Right atrium auricular region (tissue), 2 donors: Measurements from ENCODE around the gene TNRC6C. TPM values are rescaled to one million over a fixed set of nuclear protein-coding genes. Genes with fewer than 3 reads are reported as not detected.

ENCODE experiments used
- DNase-seq: peaks from one replicate; pipeline ENCODE4 v3.0.0-alpha.2; 2019; ENCODE audit warnings: low spot score
- H3K27ac ChIP-seq, 2 donors: fragments of 200-600 bp; sonication (generic); 1 replicate in 1 of 2; 2 replicates in 1 of 2; pipeline ENCODE4 v1.5.1; 2016 to 2019
- H3K27me3 ChIP-seq, 2 donors: fragments of 200-600 bp; sonication (generic); one replicate each; pipeline versions ENCODE4 v1.5.1 to v1.6.0; 2017 to 2019
- H3K36me3 ChIP-seq: fragments of 200-600 bp; sonication (generic); one replicate; pipeline ENCODE4 v1.5.1; 2016
- H3K4me1 ChIP-seq, 2 donors: fragments of 200-600 bp; sonication (generic); one replicate each; pipeline versions ENCODE4 v1.5.1 to v1.6.0; 2017 to 2019
- H3K4me3 ChIP-seq, 2 donors: fragments of 200-600 bp; sonication (generic); 1 replicate in 1 of 2; 2 replicates in 1 of 2; pipeline ENCODE4 v1.5.1; 2017 to 2019; ENCODE audit warnings: mild to moderate bottlenecking in 1 of 2, moderate library complexity in 1 of 2
- H3K9me3 ChIP-seq, 2 donors: fragments of 200-600 bp; sonication (generic); one replicate each; pipeline ENCODE4 v1.5.1; 2019
- CTCF ChIP-seq, 2 donors: fragments of 200-600 bp; sonication (generic); IDR thresholded peaks; one replicate each; pipeline ENCODE4 v1.5.1; 2019; ENCODE audit warnings: antibody characterized with exemption in 2 of 2
- total RNA-seq, 2 donors: library from RNA; depleted of rRNA; stranded (reverse); fragments of >200 nt; gene quantifications; one replicate each; pipeline ENCODE4 v1.1.0, GENCODE V29; 2016

TNRC6C gene
- total RNA-seq, 2 donors from 2014 or later, result 8.7 to 13.0 TPM

GRCh38 chr17:78013683-78014467 lies 55.4 kb downstream of the TNRC6C start:
- Histone ChIP-seq H3K4me3 (no peak overlapping the region), H3K9me3 (no peaks in the 10 kb centered on the region), H3K4me1 (peaks cover 0 to 8% of the 10 kb centered on the region in 2 donors), H3K36me3 (peaks cover 15% of the 10 kb centered on the region), H3K27ac (no peak overlapping the region), H3K27me3 (no peaks in the 10 kb centered on the region)
- peak; percentile 49 to 91 for TF ChIP-seq CTCF (IDR thresholded peaks at IDR 0.05)
- DNase-seq, result peak; percentile 74

DNA sequence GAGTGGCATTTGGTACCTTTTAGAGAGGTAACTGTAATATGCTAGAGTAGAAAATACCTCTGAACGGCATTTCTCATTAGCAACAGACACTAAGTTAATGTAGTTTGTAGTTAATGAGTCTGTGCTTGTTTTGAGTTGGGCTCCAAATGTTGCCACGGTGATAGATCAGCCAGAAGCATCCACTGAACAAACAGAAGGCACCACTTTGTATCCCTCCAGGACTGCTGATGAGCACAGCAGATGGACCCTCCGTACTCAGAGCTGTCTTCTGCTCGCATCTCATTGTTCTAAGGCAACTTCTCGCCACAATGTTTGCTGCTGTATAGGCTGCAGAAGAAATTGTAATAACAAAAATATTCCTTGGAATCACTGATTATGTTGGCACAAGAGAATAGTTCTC lies 56.1 kb downstream of the TNRC6C start:
- TF ChIP-seq CTCF (IDR thresholded peaks at IDR 0.05), result no peak
- H3K9me3 ChIP-seq, result no peaks in the 10 kb centered on the region
- peaks cover 0 to 9% of the 10 kb centered on the region in 2 donors for H3K4me1 ChIP-seq
- H3K36me3 ChIP-seq, result peaks cover 15% of the 10 kb centered on the region
- no peak overlapping the region for H3K4me3 ChIP-seq
- no peaks in the 10 kb centered on the region for H3K27me3 ChIP-seq
- DNase-seq, result no peak
- H3K27ac ChIP-seq, result no peak overlapping the region

DNA sequence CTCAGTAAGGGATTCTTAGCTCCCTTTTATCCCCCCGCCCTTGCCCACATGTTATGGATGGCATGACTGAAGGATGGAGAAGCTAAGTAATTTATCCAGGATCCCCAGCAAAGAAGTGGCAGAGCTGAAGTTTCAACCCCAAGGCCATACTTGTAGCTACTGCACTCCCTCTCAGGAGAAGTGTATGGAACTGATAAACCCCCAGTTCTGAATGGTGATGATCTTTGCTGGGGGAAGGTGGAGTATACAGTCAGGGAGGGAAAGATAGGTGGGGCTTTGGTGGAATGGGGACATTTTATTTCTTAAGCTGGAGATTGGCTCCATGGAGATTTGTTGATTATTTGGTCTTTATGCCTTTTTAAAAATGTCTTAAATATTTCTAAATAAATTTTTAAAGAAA lies 58.3 kb downstream of the TNRC6C start:
- no peak for DNase-seq
- Histone ChIP-seq H3K9me3 (no peaks in the 10 kb centered on the region), H3K27me3 (no peaks in the 10 kb centered on the region), H3K4me1 (peaks cover 0 to 14% of the 10 kb centered on the region in 2 donors), H3K36me3 (peaks cover 4% of the 10 kb centered on the region), H3K27ac (no peak overlapping the region), H3K4me3 (no peak overlapping the region)
- TF ChIP-seq CTCF (IDR thresholded peaks at IDR 0.05), result no peak

DNA sequence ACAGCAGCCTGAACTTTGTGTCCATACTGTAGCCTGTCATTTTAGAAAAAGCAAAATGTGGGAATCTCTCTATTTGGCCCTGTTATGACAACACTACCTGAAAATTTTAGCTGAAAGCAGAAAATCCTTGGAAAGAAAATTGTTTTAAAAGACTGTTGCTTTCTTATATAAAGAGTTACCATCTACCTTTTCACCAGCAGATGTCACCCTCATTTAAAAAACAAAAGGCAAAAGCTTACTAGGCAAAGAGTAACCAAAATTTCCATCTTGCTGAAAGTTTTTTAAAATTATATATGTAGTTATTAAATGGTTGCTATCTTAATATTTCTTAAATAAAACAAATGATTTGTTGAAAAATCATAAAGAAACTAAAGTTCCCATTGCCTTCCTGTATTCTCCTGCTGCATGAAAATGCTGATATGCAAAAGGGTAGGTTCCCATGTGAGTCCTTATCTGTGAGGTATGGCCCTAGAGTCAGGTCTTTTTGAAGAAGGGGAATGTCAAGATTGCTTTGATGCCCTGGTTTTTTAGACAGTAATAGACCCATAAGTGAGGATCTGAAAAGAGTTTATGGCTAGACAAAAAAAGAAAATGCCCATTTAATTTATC lies 61.0 kb downstream of the TNRC6C start:
- no peak for DNase-seq
- Histone ChIP-seq H3K27me3 (no peaks in the 10 kb centered on the region), H3K36me3 (peaks cover 5% of the 10 kb centered on the region), H3K4me1 (peaks cover 0 to 7% of the 10 kb centered on the region in 2 donors), H3K27ac (no peak overlapping the region), H3K9me3 (no peaks in the 10 kb centered on the region), H3K4me3 (no peak overlapping the region)
- peak in 1 of 2 donors; percentile 76 for TF ChIP-seq CTCF (IDR thresholded peaks at IDR 0.05)

DNA sequence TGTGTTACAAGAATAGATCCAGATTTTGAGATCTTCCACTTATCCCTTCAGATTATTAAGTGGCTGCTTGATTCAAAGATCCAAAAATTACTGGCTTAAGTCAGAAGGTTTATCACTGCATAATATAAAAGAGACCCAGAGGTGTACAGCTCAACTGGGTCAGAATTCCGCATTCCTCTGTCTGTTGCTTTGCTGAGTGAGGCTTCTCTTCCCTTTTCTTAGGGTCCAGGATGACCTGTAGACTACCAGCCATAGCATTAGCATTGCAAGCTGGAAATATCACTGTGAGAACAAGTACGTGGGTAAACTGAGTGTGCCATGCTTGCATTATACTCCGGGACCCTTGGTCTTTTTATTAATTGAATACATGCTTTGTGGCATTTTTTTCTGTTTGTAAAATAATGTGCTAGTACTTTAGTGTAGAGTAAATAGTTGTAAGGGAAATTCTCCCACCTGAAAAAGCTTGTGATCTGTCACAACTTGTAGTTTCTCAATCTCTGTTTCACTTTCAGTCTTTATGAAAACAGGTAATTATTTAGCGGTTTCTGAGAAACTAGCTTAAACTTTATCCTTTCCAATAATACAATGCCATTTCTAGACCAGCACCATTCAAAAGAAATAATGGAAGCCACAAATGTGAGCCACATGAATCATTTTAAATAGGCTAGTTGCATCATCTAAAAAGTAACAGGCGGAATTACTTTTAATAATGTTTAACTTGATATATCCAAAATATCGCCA lies 61.6 kb downstream of the TNRC6C start:
- Histone ChIP-seq H3K36me3 (peaks cover 5% of the 10 kb centered on the region), H3K27ac (no peak overlapping the region), H3K27me3 (no peaks in the 10 kb centered on the region), H3K4me1 (peaks cover 0 to 9% of the 10 kb centered on the region in 2 donors), H3K9me3 (no peaks in the 10 kb centered on the region), H3K4me3 (no peak overlapping the region)
- DNase-seq, result no peak
- TF ChIP-seq CTCF (IDR thresholded peaks at IDR 0.05), result no peak
